Mucosa of gallbladder (tissue), 1 donor: ENCODE results near the gene SETSIP. TPM values are rescaled to one million over a fixed set of nuclear protein-coding genes. Genes with fewer than 3 reads are reported as not detected.
A peak's percentile ranks its signal among the peaks of the same experiment; 100 is the strongest.
"Not testable (repeated sequence)": the region's sequence is repeated elsewhere in the genome, so short reads cannot be mapped to it uniquely, and the experiment has no call there.

ENCODE experiments used
- DNase-seq: peaks from one replicate; pipeline ENCODE4 v3.0.0-alpha.2; 2020; ENCODE audit warnings: low spot score
- total RNA-seq: library from RNA; stranded (reverse); gene quantifications from one replicate; pipeline ENCODE4 v1.2.1, GENCODE V29; 2021
- donor health status: DM: no; HTN: no; CAD: no.

The SETSIP gene, protein sequence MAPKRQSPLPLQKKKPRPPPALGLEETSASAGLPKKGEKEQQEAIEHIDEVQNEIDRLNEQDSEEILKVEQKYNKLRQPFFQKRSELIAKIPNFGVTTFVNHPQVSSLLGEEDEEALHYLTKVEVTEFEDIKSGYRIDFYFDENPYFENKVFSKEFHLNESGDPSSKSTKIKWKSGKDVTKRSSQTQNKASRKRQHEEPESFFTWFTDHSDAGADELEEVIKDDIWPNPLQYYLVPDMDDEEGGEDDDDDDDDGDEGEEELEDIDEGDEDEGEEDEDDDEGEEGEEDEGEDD
- total RNA-seq: not detected

DNA sequence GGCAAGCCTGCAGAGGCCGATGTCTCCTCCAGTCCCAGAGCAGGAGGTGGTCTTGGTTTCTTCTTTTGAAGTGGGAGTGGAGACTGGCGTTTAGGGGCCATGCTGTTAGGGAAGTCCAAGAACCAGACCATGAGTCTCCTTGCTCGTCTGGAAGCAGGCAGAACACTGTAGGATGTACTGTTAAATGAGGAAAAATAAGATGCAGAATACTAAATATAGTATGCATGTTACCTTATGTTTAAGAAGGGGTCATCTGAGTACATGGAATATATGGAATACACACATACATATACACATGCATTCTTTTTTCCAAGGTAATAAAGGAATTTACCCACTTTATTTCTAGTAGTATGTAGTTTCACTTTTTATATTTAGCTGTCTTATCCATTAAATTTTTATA, at the start of gene SETSIP:
Gene SETSIP, minus strand, starts transcription at position 101 of the 400 bp plus-strand sequence. Its CDS starts 0 bp downstream, at position 101.
- DNase-seq: no peak

DNA sequence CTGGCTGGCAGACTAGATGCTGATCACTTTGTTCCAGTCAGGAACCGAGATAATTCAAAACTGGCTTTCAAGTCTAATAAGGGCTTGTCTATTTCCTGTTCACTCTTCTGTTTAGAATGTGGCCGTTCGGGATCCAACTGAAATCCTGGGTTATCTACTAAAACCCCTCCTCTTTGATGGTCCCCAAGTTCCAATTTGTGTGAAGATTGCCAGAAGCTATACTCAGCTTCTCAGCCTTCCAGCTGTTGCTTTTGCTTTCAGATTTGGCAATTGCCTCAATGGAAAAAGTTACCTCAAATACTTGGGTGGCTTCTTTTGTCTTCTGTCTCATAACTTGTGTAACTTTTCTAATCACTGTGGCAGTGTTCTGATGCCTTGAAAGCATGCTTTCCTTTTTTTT, 48.7 kb upstream of the SETSIP start:
- DNase-seq: no peak

DNA sequence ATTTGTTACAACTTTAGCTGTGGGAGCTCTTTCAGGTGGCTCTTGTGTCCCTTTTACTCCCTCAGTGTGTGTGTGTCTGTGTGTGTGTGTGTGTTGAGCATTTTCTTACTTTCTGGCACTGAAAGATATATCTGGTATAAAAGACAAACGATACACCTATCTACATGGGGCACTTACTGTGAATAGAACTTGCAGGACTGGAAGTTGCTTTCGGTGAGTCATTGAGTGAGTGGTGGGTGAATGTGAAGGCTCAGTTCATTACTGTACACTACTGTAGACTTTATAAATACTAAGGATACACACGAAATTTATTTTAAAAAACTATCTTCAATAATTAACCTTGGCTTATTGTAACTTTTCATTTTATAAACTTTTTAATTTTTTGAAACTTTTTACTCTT, 43.6 kb upstream of the SETSIP start:
- no peak for DNase-seq

GRCh38 chr1:92117526-92117925, 42.3 kb upstream of the SETSIP start:
- no peak for DNase-seq

DNA sequence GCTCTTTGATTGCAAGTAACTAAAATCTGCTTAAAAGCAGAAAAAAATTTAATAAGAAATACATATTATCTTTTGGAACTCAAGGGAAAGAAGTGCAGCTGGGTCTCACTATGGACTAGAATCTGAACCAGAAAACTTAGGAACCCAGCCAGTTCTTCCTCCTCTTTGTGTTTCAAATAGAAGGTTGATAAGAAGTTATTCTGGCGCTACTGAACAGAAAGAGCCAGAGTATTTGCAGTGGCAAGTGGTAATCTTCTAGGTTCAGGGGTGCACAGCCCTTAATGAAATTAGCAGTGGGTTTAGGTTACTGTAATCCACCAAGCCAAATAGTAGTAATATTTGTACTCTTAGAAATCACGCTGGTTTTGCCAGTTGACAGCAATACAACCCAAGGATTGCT, 33.4 kb upstream of the SETSIP start:
- DNase-seq: no peak

DNA sequence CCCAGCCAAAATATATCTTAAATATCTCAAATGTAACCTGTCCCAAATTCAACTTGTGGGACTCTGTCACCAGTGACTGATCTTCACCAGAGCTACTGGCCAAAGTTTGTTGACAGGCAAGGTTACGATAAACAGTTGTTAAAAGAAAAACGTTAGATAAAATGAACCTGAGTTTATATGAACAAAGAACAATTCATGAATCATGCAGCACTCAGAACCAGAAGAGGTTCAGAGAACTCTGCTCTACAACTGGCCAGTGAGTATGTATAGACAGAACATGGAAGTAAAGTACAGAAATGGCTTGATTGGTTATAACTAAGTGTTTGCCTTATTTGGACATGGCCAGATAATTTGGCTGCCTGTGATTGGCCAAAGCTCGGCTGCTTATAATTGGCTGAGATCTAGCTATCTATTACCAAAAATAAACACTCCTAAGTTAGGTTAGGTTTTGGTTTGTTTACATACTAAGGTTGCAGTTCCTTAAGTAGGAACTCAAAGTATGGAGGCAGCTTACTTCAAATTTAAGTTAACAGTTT, 30.4 kb upstream of the SETSIP start:
- DNase-seq: no peak

- DNase-seq: no peak
Observed at GRCh38 chr1:92096317-92096716, 21.1 kb upstream of the SETSIP start.

DNA sequence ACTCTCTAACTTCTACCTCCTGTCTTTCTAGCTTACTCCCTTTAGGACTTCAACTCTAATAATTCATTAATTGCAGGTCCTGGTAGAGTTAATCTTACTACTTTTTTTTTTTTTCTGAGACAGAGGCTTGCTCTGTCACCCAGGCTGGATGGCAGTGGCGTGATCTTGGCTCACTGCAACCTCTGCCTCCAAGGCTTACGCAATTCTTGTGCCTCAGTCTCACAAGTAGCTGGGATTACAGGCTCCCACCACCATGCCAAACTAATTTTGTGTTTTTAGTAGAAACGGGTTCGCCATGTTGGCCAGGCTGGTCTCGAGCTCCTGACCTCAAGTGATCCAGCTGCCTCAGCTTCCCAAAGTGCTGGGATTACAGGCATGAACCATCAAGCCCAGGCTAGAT, 20.7 kb upstream of the SETSIP start:
- no peak for DNase-seq

DNA sequence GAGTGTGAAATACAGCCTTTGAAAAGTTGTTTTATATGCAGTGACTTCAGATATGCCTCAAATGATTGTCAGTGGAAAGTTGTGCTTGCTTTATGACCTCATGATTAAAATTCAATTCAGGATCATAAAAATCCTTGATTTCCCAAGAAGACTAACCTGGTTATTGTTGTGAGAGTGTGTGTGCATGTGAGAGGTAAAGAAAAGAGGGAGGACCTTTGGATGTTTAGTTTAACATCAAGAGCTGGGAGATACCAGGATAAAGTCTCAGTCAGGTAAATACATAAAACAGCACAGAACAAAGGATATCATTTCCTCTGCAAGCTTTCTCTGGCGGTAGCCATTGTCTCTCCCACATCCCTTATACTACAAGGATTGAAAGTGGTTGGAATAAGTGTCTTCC, 19.4 kb upstream of the SETSIP start:
- DNase-seq: no peak

- DNase-seq: no peak
Observed at GRCh38 chr1:92094090-92094489, 18.9 kb upstream of the SETSIP start.

- no peak for DNase-seq
Observed at GRCh38 chr1:92091625-92092024, 16.4 kb upstream of the SETSIP start.

DNA sequence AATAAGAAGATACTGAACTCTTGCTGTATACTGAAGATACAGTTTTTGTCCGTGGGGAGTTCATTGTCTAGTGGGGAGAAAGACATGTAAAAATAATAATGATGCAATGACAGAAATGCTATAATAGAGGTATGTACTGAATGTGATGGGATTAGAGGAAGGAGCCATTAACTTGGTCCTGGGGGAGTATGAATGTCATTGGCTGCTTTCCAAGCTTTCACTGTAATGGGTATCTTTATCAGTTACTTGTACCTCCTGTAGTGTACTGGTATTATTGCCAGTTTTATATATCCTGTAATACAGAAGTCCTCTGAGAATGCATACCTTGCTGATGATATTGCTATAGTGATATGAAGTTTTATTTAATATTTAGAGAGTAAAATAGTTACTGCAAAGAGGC, 12.3 kb upstream of the SETSIP start:
- DNase-seq: no peak

GRCh38 chr1:92085727-92086126, 10.5 kb upstream of the SETSIP start:
- DNase-seq: no peak

GRCh38 chr1:92084651-92085050, 9.4 kb upstream of the SETSIP start:
- DNase-seq: no peak

DNA sequence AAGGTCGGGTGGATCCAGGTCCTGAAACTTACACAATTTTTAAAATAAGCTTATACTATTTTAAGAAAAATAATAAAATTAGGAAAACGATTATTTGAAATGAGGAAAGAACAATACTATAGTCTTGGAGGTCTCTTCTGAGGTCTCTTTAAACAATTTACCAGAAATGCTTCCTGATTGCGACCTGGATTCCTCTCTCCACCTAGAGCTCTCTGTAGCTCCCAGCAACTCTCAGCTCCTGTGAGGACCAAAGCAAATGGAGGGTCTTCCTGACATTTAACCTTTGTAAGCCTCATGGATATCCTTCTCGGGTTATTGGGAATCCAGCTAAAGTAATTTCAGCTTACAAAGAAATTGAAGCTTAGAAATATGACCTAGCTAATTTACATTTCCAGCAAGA, 5.8 kb upstream of the SETSIP start:
- DNase-seq: no peak

DNA sequence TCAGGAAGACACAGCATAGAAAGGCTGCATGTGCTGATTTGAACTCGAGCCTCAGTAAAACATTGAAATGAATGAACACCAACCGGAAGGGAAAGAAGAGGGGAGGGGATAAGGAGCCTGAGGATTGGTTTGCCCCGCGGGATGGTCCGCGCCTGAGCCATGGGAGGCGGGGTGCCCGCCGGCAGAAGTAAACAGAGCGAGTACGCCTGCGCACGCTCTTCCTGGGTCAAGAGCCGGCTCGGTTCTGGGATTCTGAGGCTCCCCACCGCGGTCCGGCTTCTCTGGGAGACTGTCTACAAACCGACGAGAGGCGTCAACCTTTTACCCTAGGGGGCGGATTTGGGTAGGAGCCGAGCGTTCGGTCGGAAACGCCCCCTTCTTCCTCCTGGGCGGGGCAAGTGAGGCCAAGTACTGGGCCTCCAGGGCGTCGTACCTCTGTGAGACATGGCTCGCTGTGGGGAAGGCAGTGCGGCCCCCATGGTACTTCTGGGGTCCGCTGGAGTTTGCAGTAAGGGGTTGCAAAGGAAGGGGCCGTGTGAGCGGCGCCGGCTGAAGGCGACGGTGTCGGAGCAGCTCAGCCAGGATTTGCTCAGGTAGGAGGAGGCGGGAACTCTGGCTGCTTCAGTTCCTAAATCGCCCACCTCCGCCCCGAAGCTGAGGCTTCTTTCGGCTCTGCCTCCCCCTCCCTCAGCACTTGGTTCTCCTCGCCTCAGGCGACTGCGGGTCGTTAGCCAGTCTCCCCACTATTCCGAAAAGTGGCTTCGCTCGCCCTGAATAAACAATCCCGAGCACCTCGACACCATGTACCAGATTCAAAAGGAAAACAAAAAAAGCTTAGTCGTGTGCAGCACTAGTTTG, 5.1 kb upstream of the SETSIP start, which contains the start of gene BTBD8:
Gene BTBD8, plus strand, starts transcription at position 218 of the 858 bp plus-strand sequence. Its CDS starts 227 bp downstream, at position 445.
- peak; percentile 76 for DNase-seq

- no peak for DNase-seq
Observed at GRCh38 chr1:92079441-92079840, 4.2 kb upstream of the SETSIP start.

- DNase-seq: not testable (repeated sequence)
Observed at GRCh38 chr1:92078077-92078476, 2.9 kb upstream of the SETSIP start.

DNA sequence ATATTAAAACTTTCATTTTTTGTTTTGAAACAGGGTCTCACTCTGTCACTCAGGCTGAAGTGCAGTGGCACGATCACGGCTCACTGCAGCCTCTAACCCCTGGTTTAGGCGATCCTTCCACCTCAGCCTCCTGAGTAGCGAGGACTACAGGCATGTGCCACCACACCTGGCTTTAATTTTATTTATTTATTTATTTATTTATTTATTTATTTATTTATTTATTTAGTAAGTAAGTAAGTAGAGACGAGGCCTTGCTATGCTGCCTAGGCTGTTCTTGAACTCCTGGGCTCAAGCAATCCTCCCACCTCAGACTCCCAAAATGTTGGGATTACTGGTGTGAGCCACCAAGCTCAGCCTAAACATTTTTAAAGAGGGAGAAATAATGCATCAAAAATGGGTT, 1.2 kb upstream of the SETSIP start:
- no peak for DNase-seq

DNA sequence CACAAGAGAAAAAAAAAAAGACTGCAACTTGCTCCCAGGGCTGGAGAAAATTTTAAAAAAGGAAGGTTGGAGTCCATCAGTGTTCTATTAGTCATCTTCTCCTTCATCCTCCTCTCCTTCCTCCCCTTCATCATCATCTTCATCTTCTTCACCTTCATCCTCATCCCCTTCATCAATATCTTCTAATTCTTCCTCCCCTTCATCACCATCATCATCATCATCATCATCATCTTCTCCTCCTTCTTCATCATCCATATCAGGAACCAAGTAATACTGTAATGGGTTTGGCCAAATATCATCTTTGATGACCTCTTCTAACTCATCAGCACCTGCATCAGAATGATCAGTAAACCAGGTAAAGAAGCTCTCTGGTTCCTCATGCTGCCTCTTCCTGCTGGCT, 765 bp downstream of the SETSIP start:
- DNase-seq: not testable (repeated sequence)

- DNase-seq: no peak
Observed at GRCh38 chr1:92070892-92071291, 4.3 kb downstream of the SETSIP start.

DNA sequence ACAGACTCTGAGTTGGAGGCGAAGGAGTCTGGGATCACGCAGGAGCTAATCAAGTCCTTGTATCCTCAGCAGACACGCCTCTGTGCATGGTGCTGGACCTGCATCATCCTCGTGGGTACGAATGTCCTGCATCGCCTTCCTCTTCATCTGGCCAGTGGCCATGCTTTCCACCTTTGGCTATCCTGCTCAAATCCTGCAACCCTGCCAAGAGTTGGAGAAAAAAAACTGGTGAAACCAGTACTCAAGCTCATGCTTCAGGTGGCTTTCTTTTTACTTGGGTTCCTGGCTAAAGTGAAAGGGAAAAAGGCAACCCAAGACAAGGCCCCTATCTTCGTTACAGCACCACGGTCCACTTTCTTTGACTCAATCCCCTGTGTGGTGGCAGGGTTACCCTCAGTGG, 8.9 kb downstream of the SETSIP start:
- DNase-seq: no peak

- no peak for DNase-seq
Observed at GRCh38 chr1:92065042-92065441, 10.2 kb downstream of the SETSIP start.
